Hepatic stellate cell (primary cell): ENCODE data around the gene CYP27A1.
"Not testable (repeated sequence)": the region's sequence is repeated elsewhere in the genome, so short reads cannot be mapped to it uniquely, and the experiment has no call there.

Experiments used
- DNase-seq: peaks from one replicate; pipeline ENCODE4 v3.0.0; 2011; ENCODE audit warnings: low spot score

The CYP27A1 gene

DNA sequence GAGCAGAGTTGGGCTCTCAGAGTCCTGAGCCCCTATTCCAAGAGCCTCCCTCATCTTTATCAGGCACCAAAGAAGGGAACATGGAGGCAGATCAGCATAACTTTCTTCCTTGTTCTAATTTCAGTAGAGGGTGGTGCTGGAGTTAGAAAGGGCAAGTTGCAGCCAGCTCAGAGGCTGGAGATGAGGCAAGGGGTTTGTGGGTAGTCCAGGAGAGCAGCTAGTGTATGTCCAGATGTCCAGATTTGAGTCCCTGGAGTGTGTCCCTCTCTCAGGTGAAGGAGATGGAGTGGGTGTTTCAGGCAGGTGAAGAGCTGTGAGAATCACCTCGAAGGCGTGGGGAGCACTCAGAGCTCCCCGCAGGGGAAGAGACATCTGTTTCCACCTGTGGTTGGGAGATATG lies 50.1 kb downstream of the CYP27A1 start:
- DNase-seq = no peak

DNA sequence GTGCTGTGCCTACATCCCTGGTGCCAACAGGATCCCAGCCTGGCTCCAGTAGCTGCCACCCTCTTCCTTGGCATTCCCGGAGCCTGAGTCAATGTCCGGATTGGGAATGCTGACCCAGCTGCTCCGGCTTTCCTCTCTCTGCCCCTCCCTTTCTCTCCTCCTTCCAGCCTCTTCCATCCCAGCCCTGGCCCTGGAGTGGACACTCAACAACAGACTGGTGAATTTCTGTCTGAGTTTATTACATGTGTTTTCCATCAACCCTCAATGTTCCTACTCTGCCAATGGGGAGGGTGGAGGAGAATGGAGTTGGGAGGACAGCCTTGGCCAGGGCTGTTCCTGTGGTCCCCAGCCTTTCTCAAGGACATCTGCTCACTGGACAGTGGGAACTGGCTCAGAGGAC lies 50.6 kb downstream of the CYP27A1 start:
- peak; percentile 78 for DNase-seq

DNA sequence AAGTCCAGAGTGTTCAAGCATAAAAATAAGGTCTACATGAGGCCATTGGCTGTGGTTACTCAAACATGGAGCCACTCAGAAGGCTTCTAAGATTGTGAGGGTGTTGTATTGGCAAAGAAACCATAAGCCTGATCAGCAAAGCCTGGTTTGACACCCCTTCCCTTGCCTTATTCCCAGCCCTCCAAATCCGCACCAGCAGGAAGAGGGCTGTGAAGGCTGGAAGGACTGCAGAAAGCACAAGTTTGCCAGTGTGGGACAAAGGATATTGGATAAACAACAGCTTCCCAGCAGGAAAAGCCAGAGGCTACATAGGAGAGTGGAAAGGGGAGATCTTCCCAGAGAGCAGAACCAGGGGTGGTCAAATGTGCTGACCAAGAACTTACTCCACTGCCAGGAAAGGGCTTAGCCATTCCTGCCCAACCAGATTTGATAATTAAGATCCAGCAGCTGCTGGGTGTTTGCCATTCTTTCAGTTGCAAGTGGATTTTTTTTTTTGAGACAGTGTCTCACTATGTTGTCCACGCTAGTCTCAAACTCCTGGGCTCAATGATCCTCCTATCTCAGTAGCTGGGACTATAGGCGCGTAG lies 51.2 kb downstream of the CYP27A1 start:
- no peak for DNase-seq

DNA sequence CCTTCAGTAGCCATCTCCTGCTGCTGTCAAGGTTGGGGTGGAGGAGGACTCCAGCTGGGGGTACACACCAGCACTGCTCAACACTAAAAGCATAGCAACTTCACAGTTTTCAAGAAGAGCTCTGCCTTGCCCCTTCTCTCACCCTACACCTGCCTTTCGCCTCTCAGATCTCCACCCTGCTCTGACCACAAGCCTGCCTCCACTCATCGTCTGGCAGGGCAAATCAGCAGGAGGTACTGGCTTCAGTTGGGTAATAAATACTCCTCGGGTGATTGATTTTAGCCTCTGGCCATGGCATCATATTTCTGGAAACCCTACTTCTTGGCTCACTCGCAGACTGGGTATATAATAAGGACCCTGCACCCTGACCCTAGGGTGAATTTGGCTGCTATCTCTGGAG lies 52.7 kb downstream of the CYP27A1 start:
- no peak for DNase-seq

DNA sequence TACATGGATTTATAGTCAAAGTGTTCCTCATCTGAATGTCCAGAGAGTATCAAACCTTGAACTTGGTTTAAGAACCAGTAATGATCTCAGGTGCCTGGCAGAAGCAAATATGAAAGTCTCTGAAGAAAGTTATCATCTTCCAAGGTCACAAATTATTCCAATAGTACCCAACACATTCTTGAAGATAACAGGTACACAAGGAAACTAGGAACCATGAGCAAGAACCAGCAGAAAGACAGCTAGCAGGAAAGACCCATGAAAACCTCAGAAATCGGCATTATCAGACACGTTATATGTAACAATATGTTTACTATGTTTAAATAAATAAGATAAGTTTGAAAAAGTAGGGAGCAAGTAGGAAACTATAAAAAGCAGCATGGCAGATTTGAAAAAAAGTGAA lies 55.5 kb downstream of the CYP27A1 start:
- no peak for DNase-seq

DNA sequence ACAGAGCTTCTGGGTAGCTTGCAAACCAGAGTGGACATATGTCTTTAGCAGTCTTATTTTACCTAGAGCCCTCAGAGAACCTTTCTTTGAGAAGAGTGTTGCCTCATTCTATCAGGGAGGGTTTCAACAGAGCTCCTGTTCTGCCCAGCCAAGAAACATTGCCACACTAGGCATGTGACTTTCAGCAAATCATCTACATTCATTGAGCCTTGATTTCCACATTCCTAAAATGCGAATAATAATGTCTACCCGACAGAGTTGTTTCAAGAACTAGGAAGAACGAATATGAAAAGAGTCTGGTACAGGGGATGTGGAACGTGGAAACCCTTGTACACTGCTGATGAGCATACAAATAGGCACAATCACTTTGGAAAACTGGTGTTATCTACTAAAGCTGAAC lies 57.5 kb downstream of the CYP27A1 start:
- peak; percentile 69 for DNase-seq

DNA sequence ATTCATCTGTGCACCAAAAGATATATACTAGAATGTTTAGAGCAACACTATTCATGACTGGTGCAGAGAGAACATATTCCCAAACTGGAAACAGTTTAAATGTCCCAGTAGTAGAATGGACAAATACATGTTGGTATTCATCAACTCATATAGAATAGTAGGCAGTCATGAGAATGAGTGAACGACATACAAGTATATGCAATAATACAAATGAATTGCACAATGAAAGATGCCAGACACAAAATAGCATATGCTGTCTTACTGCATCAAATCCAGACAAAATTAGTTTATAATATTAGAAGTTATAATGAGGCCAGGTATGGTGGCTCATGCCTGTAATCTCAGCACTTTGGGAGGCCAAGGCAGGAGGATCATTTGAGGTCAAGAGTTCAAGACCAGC lies 57.9 kb downstream of the CYP27A1 start:
- no peak for DNase-seq

DNA sequence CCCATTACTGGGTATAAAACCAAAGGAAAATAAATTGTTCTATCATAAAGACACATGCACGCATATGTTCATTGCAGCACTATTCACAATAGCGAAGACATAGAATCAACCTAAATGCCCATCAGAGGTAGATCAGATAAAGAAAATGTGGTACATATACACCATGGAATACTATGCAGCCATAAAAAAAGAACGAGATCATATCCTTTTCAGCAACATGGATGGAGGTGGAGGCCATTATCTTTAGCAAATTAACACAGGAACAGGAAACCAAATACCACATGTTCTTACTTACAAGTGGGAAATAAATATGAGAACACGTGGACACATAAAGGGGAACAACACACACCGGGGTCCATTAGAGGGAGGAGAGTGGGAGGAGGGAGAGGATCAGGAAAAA lies 62.4 kb downstream of the CYP27A1 start:
- DNase-seq = not testable (repeated sequence)

DNA sequence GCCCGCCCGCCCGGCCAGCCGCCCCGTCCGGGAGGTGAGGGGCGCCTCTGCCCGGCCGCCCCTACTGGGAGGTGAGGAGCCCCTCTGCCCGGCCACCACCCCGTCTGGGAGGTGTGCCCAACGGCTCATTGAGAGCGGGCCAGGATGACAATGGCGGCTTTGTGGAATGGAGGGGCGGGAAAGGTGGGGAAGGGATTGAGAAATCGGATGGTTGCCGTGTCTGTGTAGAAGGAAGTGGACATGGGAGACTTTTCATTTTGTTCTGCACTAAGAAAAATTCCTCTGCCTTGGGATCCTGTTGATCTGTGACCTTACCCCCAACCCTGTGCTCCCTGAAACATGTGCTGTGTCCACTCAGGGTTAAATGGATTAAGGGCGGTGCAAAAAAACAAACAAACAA lies 65.0 kb downstream of the CYP27A1 start:
- not testable (repeated sequence) for DNase-seq

DNA sequence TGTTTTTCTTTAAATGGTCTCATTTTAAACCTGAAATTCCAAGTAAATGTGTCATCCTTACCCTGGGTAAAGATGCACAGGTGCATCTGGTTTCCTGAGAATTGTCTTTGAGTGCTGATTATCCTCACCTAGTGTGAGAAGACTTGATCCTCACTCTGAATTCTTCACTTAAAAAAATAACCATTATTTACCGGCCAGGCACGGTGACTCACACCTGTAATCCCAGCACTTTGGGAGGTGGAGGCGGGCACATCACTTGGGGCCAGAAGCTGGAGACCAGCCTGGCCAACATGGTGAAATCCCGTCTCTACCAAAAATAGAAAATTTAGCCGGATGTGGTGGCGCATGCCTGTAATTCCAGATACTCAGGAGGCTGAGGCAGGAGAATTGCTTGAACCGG lies 67.8 kb downstream of the CYP27A1 start:
- DNase-seq = no peak

DNA sequence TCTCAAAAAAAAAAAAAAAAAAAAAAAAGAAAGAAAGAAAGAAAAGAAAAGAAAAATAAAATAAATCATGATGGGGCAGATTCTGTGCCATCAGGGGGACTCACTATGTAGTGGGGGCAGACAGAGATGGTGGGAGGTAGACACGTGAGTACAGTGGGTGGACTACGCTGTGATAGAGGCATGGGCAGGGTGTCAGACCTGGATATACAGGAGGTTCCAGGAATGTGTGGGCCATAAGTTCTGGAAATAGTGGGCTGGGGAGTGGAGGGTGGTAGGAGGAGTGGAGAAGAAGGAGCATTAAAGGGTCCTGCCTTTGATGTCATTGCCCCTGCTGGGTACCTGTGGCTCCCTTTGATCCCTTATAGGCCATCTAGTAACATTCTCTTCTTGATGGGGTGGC lies 68.8 kb downstream of the CYP27A1 start:
- DNase-seq = no peak

DNA sequence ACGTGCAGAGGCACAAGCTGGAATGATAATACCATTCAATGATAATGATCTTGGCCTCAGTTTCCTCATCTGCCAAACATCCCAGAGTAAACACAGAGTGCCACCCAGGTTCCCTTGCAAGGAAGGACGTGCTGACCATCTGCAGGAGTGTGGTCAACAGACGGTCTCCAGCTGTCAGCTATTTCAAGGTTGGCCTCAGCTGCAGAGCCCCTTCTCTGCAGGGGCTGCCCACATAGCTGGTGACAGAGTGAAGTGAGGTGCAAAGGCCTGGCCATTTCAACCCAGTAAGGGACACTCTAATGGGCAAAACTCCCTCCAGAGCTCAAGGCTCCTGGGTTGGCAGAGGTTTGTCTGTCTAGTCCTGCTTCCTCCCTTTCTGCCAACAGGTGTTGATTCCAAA lies 69.3 kb downstream of the CYP27A1 start:
- DNase-seq = no peak

DNA sequence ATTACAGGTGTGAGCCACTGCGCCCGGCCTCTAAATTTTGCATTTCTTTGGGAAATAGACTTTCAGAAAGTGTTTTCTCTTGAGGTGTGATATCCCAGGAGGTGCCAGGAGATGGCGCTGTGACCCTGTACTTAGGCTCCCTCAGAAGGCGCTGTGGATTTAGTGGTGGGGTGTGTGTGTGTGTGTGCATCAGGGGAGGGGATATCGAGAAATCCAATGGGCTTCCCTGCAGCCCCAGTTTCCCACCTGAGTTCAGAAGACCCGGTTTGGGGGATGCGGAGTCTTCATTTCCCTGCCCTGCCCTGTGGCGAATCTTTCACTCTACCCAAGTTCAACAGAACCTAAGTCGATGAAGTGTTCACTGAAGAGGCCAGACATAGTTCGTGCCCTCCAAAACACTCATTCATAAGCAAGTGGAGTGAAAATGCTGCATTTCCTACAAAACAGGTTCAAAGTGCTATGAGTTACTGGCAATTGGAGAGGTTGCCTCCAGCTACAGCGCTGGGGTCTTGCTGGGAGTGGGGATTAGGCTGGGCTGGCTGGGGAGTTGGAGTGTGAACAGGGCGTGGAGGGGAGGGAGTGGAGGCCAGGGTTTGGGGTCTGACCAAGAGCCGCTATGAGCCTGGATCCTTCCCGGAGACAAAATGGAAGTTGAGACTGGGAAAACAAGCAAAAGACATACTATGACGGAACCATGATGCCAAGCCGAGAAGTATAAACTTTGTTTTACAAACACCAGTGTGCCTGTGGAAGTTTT lies 71.1 kb downstream of the CYP27A1 start:
- DNase-seq = peak; percentile 63

DNA sequence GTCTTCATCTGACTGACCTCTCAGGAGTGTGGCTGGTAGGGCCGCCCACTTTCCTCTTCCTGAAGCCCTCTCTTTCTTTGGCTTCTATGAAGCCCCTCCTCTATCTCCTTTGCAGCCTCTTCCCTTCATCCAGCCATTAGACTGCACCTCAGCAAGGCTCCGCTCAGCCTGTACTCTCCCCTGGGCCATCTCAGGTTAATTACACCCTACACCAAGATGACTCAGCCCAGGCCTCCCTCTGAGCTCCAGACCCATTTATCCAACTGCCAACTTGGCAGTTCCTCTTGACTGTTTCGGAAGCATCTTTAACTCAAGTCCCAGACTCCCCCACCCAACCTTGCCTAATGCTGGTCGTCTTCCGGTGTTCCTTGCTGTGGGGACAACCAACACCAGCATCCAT lies 71.8 kb downstream of the CYP27A1 start:
- DNase-seq = no peak

DNA sequence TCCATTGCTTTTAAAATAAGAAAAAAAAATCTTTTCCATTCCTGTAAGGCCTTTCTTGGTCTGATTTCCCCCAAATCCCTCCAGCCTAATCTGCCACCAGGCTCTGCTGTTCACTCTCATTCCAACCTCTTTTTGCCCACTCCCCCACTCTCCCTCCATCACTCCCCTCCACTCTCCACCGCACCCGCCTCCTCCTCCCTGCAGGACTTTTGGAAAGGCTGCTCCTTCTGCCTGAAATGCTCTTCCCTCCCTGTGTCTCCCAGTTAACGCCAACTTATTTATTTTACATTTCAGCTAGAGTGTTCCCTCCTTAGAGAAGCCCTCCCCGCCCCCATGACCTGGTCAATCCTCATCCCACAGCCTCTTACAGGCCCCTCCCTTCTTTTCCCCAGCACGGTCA lies 72.9 kb downstream of the CYP27A1 start:
- no peak for DNase-seq

DNA sequence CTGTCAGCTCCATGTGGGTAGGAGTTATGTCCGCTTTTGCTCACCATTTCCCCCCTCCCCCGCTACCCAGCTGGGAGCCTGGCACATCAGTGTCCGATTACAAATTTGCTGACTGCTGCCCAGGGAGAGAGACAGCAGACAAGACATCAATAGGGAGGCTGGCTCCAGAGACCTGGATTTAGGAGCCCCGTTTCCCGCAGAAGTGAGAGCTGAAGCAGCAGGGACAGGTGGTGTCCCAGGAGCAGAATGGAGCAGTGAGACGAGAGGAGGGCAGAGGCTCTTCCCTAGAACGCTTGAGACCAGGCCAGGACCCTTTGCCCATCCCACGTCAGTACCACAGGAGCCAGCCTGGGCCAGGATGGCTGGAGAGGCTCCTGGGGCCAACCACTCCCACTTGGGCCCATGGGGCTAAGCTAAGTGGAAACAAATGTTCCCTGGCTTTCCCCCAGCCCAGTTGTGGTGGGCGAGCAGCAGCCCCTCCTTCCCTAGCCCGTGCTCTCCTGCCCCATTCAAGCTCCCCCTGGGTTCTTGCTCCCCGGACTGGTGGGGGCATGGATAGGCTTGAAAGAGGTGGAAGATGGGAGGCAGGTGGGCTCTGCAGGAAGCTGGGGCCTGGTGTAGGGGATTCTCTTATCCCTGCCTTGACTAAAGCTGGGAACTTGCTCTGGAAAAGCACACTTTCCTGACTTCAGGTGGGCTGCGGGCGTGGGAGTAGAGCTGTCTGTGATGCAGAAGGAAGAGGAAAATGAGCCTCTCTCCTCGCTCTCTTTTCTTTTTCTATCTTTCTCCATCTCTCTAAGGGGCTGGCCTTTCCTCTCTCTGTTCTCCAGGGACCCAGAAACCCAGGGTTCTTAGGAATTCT lies 73.6 kb downstream of the CYP27A1 start:
- no peak for DNase-seq

DNA sequence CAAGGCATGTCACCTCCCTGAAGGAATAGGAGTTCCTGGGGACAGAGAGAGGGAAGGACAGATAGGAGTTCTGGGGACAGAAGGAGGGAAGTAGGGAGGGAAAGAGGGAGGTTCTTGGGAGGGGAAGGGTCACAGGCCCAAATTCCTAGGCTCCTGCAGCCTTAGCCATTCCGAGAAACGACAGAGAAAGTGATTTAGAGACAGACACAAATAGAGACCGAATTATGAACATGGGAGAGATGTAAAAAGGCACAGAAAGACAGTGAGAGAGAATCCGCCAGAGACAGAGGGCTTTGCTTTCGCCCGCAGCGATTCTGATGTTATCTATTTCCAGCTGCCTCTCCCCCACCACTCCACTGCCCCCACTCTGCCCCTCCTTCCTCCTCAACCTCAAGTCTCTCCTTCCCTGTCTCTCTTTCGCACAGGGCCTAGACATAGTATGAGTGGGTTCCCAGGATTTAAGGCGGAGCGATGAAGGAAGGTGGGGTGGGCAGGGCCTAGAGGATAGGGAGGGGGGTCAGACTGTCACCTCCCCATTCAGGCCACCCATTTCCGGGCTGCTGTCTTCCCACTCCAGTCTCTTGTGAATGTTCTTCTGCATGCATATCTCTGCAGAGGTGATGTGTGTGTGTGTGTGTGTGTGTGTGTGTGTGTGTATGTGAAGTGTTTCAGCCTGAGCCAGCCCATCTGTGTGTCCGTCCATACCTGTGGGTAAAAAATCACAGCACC lies 74.4 kb downstream of the CYP27A1 start:
- no peak for DNase-seq

DNA sequence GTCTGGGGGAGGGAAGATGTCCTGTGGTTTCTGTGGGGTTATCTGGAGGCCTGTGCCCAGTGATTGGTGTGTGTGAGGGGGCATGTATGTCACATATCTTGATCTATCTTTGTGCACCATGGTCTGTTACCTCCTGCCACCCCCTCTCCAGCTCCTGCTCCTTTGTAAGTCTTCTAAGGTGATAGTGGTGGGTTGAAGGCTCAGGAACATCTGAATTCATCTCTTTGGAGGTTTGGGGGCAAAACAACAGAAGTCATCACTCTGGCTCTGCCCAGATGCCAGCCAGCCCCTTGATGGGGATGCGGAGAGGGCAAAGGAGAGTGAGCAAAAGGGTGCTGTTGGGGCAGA lies 74.9 kb downstream of the CYP27A1 start:
- DNase-seq = no peak

DNA sequence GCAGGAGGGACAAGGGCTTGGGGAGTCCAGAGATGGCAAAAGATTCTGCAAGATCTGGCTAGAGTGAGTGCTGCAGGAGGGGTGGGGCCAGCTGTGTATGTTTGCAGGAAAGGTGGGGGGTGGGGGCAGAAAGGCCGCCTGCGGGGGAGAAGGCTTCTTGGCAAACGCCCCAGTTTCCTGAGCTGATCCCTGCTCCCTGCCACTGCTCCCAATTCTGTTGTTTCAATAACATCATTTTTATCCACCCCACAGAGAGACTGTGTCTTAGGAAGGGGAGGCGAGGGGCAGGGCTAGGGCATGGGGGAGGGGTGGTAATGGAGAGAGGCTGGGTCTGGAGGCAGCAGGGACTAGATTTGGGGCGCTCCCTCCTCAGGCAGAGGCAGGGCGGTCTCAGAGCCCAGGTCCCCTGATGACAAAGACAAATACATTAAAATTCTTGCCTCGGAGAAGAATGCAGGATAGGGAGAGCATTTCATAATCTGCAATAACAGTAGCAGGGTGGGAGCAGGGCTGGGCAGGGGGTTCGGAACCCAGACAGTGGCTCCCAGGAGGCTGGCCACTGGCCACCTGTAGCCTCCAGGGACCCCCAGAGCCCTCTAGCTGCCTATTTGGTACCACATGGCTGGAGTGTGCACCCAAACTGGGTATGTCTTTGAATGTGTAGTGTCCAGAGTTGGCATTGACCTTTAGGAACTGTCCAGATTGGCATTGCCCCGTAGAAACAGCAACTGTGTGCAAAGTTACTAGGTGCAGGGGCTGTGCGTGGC lies 75.6 kb downstream of the CYP27A1 start:
- no peak for DNase-seq

DNA sequence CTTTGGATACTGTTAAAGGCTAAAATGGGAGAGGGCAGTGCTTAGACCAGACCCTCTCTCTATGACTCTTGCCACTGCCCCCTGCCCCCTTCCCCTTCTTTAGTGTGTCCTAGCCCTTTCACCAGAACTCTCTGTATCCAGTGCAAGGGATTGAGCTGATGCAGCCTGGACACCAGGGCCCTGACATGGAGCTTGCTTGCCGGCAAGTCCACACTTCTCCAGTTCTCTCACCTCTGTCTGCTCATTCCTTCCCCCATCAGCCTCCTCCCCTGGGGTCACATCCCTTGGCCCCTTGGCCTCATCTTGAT lies 76.1 kb downstream of the CYP27A1 start:
- DNase-seq = no peak

DNA sequence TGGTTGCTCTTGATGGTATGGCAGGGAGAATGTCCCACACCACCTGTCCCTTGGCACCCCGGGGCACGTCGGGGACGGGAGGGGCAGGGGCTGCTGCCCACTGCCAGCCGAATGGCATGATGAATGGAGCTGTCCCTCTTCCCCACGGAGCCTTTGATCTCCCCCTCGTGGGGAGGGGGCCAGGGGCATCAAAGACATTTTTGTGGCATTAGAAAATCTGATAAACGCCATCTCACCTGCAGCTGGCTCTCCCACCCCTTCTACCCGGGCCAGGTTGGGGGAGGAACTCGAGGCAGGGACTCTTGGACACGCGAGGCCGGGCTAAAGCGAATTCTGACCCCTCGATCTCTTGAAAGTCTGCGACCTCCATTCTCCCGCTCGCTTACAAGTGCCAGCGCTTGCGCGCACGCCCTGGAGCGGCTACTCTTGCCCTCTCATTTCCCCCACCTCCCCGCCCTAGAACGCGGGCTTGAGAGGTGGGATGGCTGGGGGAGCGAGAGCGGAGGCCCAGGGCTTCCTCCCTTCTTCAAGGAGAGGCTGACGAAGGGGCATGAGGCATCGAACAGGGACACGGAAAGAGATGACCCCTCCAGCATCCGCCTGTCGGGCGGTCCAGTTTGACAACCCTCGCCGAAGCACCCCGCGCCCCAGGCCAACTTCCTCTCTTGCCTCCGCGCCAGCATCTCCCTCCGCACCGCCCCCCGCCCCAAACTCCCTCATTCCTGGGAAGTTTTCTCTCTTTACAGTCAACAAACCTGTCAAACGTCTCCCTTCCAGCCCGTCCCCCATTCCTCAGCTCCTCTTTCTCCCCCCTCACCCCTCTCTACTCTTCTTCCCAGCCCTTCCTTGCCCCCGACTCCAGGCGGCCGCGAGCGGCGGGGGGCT lies 77.0 kb downstream of the CYP27A1 start:
- no peak for DNase-seq
